PC-3 (cell line): ENCODE results near the gene HPGD.

Experiments
- CTCF ChIP-seq: fragments of 300-600 bp; sonication (generic); conservative IDR thresholded peaks from 2 replicates; pipeline ENCODE4 v1.5.1; 2017; ENCODE audit warnings: antibody characterized with exemption, low read depth, mild to moderate bottlenecking, low read length
- EZH2 ChIP-seq: fragments of 300-600 bp; sonication (generic); IDR thresholded peaks from one replicate; pipeline ENCODE4 v1.6.1; 2017; ENCODE audit warnings: antibody characterized with exemption, mild to moderate bottlenecking, low read length; ENCODE audit not compliant: unreplicated experiment
- EZH2phosphoT487 ChIP-seq: fragments of 300-600 bp; sonication (generic); IDR thresholded peaks from 2 replicates; pipeline ENCODE4 v1.6.1; 2018; ENCODE audit warnings: mild to moderate bottlenecking, antibody characterized with exemption, low read length, borderline replicate concordance

DNA sequence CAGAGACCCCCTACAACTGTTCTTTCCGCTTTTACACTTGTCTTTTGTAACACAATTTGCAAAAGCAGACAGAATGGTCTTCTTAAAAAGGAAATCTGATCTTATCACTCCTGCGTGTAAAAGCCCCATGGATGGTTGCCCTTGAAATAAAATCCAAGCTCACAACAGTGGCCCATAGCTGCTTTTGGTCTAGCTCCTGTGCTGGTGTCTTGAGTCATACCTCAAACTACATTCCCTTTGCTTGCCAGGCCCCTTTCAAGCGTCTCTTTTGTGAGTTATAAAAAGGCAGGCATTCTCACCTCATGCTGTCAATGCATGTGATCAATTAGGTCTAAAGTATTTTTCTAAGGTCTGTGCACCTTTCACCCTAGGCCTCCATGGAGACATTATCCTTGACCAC, 27.6 kb downstream of the HPGD start:
- TF ChIP-seq CTCF (no peak), EZH2phosphoT487 (no peak), EZH2 (no peak)
